WTC11 (cell line): ENCODE measurements around the gene SIPA1L3. TPM values are rescaled to one million over a fixed set of nuclear protein-coding genes. Genes with fewer than 3 reads are reported as not detected.

Experiments used
- ATAC-seq: fragments of 200-7000 bp; cut with Tn5 transposase; 2 replicates; pipeline ENCODE4 v1.10.0; 2021; ENCODE audit warnings: mild to moderate bottlenecking, moderate library complexity
- CTCF ChIA-PET: fragments of 300-600 bp; sonication (Branson Sonifier 250); formaldehyde crosslinking; loops from one replicate; lab custom pipeline; 2021; ENCODE audit warnings: antibody characterized with exemption; lab: Charles Lee
- POLR2A ChIA-PET: fragments of 350-600 bp; sonication (Branson Sonifier 250); formaldehyde crosslinking; loops from one replicate; lab custom pipeline; 2021; ENCODE audit warnings: antibody characterized with exemption; lab: Charles Lee
- DNase-seq: peaks from one replicate; pipeline ENCODE4 v3.0.0; 2021; ENCODE audit warnings: low spot score
- H3K27ac Mint-ChIP-seq: 2 replicates; pipeline ENCODE4 v1.8.0; 2021; ENCODE audit warnings: mixed read lengths
- H3K27me3 Mint-ChIP-seq: 2 replicates; pipeline ENCODE4 v1.8.0; 2021; ENCODE audit warnings: low read depth, mild to moderate bottlenecking, moderate library complexity, mixed read lengths
- H3K36me3 Mint-ChIP-seq: 2 replicates; pipeline ENCODE4 v1.8.0; 2021; ENCODE audit warnings: mixed read lengths
- H3K4me1 Mint-ChIP-seq: 2 replicates; pipeline ENCODE4 v1.8.0; 2022; ENCODE audit warnings: mixed read lengths
- H3K4me3 Mint-ChIP-seq: 2 replicates; pipeline ENCODE4 v1.8.0; 2021; ENCODE audit warnings: mild to moderate bottlenecking, moderate library complexity, mixed read lengths
- H3K9me3 Mint-ChIP-seq: 2 replicates; pipeline ENCODE4 v1.8.0; 2021; ENCODE audit warnings: mixed read lengths
- AFF4 ChIP-seq: sonication (generic); formaldehyde crosslinking; IDR thresholded peaks from 2 replicates; pipeline ENCODE4 v1.8.1; 2023; ENCODE audit warnings: mild to moderate bottlenecking, missing genetic modification reagents, borderline replicate concordance
- CBFB ChIP-seq: sonication (generic); formaldehyde crosslinking; IDR thresholded peaks from 2 replicates; pipeline ENCODE4 v1.8.1; 2022; ENCODE audit warnings: mild to moderate bottlenecking, low read depth, missing genetic modification reagents
- CREB1 ChIP-seq: sonication (generic); formaldehyde crosslinking; IDR thresholded peaks from 2 replicates; pipeline ENCODE4 v1.8.0; 2023; ENCODE audit warnings: mild to moderate bottlenecking, missing genetic modification reagents
- FOXP1 ChIP-seq: sonication (generic); formaldehyde crosslinking; IDR thresholded peaks from 2 replicates; pipeline ENCODE4 v1.8.0; 2022; ENCODE audit warnings: missing genetic modification reagents, mild to moderate bottlenecking, moderate library complexity, borderline replicate concordance
- GABPB1 ChIP-seq: sonication (generic); formaldehyde crosslinking; IDR thresholded peaks from 2 replicates; pipeline ENCODE4 v1.8.1; 2023; ENCODE audit warnings: mild to moderate bottlenecking, missing genetic modification reagents
- NR3C1 ChIP-seq: sonication (generic); formaldehyde crosslinking; conservative IDR thresholded peaks from 2 replicates; pipeline ENCODE4 v1.8.1; 2023; ENCODE audit warnings: low read depth, mild to moderate bottlenecking, missing genetic modification reagents
- SOX15 ChIP-seq: fragments of 250-450 bp; sonication (Bioruptor Pico); IDR thresholded peaks from 2 replicates; pipeline ENCODE4 v1.9.0; 2021; ENCODE audit warnings: mild to moderate bottlenecking
- TEAD4 ChIP-seq: sonication (generic); formaldehyde crosslinking; IDR thresholded peaks from 2 replicates; pipeline ENCODE4 v1.8.0; 2022; ENCODE audit warnings: mild to moderate bottlenecking, missing genetic modification reagents
- ZBTB43 ChIP-seq: sonication (generic); formaldehyde crosslinking; IDR thresholded peaks from 2 replicates; pipeline ENCODE4 v1.8.1; 2023; ENCODE audit warnings: mild to moderate bottlenecking, missing genetic modification reagents
- ZNF396 ChIP-seq: fragments of 250-450 bp; sonication (Bioruptor Pico); IDR thresholded peaks from 2 replicates; pipeline ENCODE4 v1.8.0; 2021; ENCODE audit warnings: mild to moderate bottlenecking, moderate library complexity, borderline replicate concordance
- ZNF416 ChIP-seq: fragments of 250-450 bp; sonication (Bioruptor Pico); IDR thresholded peaks from 2 replicates; pipeline ENCODE4 v1.9.0; 2021; ENCODE audit warnings: mild to moderate bottlenecking, inconsistent platforms
- ZNF423 ChIP-seq: fragments of 250-450 bp; sonication (Bioruptor Pico); IDR thresholded peaks from 2 replicates; pipeline ENCODE4 v2.1.2; 2022; ENCODE audit warnings: mild to moderate bottlenecking, moderate library complexity
- ZSCAN18 ChIP-seq: fragments of 250-450 bp; sonication (Bioruptor Pico); IDR thresholded peaks from 2 replicates; pipeline ENCODE4 v2.1.2; 2022; ENCODE audit warnings: mild to moderate bottlenecking, moderate library complexity
- total RNA-seq: library from RNA; stranded (reverse); gene quantifications from 3 replicates; pipeline ENCODE4 v1.2.3, GENCODE V29; 2021
- TF ChIP-seq, protein P1 (sequence below): fragments of 250-450 bp; sonication (Bioruptor Pico); IDR thresholded peaks from 2 replicates; pipeline ENCODE4 v1.9.0; 2021; ENCODE audit warnings: moderate library complexity, mild to moderate bottlenecking, inconsistent platforms, borderline replicate concordance
- TF ChIP-seq, protein P2 (sequence below): sonication (generic); formaldehyde crosslinking; IDR thresholded peaks from 2 replicates; pipeline ENCODE4 v1.8.0; 2022; ENCODE audit warnings: mild to moderate bottlenecking, missing genetic modification reagents
- TF ChIP-seq, protein P3 (sequence below): fragments of 250-450 bp; sonication (Bioruptor Pico); conservative IDR thresholded peaks from 2 replicates; pipeline ENCODE4 v1.9.0; 2021; ENCODE audit warnings: mild to moderate bottlenecking
- TF ChIP-seq, protein P4 (sequence below): sonication (generic); formaldehyde crosslinking; IDR thresholded peaks from 2 replicates; pipeline ENCODE4 v1.8.1; 2023; ENCODE audit warnings: mild to moderate bottlenecking, missing genetic modification reagents, moderate library complexity
- TF ChIP-seq, protein P5 (sequence below): fragments of 200-600 bp; IDR thresholded peaks from 2 replicates; pipeline ENCODE4 v1.8.0; 2022; ENCODE audit warnings: antibody characterized with exemption

SIPA1L3 gene
- total RNA-seq, 1 experiment from 2014 or later = 41.5 TPM

DNA sequence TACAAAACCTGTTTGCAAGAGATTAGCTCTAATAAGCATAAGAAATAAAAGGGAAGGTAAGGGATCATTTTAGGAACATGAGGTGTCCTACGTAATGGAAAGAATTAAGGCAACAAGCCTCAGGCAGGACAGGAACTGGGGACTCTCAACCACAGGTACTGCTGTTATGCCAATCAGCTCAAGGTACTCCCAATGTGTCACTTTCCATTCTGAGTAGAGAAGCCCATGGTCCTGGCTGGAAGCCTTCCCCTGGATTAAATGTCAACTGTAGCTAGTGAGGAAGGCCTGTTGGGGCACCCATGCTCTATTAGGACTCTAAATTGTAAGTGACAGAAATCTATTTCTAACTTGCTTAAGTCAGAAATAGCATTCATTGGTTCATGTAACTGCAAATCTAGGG, 182.4 kb downstream of the SIPA1L3 start:
- no peak for DNase-seq
- Mint-ChIP-seq H3K36me3 (peaks cover 7% of the 10 kb centered on the region; the same call in 1 of the 2 replicates), H3K4me1 (no peaks in the 10 kb centered on the region), H3K4me3 (no peak overlapping the region), H3K9me3 (no peaks in the 10 kb centered on the region), H3K27ac (no peak overlapping the region), H3K27me3 (no peaks in the 10 kb centered on the region)
- CTCF ChIA-PET = interaction anchor here (0.6 to 1.9 kb wide), 2 partner anchors 16 to 188 kb away, joined by 3 to 11 read pairs; no protein-coding TSS in a partner anchor
- TF ChIP-seq, protein P1, sequence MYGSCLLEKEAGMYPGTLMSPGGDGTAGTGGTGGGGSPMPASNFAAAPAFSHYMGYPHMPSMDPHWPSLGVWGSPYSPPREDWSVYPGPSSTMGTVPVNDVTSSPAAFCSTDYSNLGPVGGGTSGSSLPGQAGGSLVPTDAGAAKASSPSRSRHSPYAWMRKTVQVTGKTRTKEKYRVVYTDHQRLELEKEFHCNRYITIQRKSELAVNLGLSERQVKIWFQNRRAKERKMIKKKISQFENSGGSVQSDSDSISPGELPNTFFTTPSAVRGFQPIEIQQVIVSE (CRISPR knock-in tag) = no peak
- TF ChIP-seq AFF4 (CRISPR knock-in tag) (no peak), NR3C1 (no peak), TEAD4 (CRISPR knock-in tag) (no peak), SOX15 (CRISPR knock-in tag) (no peak), ZNF396 (CRISPR knock-in tag) (no peak)
- TF ChIP-seq, protein P2, sequence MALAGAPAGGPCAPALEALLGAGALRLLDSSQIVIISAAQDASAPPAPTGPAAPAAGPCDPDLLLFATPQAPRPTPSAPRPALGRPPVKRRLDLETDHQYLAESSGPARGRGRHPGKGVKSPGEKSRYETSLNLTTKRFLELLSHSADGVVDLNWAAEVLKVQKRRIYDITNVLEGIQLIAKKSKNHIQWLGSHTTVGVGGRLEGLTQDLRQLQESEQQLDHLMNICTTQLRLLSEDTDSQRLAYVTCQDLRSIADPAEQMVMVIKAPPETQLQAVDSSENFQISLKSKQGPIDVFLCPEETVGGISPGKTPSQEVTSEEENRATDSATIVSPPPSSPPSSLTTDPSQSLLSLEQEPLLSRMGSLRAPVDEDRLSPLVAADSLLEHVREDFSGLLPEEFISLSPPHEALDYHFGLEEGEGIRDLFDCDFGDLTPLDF = no peak
- TF ChIP-seq, protein P3, sequence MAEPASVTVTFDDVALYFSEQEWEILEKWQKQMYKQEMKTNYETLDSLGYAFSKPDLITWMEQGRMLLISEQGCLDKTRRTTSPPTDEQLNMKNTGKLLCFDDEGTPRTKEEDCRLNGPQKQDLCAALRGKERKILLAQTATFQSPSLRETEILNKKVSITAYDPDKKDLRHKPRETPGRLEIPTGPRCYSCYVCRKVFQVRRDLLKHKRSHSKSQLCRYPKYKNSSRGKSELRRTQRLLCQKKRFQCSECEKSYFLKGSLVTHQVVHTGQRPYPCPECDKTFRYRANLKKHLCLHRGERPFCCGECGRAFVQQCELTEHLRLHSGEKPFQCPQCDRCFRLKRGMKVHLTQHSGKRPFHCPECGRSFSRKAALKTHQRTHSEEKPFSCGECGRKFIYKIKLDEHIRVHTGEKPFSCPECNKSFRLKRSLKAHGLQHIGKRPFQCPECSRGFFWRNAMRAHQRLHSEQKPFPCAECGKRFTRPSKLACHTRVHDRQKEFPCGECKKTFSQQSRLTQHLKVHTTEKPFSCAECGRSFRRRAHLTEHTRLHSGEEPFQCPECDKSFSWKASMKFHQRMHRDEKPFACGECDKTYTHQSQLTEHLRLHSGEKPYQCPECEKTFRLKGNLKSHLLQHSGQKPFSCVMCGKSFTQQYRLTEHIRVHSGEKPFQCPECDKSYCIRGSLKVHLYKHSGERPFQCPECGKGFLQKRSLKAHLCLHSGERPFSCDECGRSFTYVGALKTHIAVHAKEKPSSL (CRISPR knock-in tag) = no peak
- TF ChIP-seq, protein P4, sequence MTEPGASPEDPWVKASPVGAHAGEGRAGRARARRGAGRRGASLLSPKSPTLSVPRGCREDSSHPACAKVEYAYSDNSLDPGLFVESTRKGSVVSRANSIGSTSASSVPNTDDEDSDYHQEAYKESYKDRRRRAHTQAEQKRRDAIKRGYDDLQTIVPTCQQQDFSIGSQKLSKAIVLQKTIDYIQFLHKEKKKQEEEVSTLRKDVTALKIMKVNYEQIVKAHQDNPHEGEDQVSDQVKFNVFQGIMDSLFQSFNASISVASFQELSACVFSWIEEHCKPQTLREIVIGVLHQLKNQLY (CRISPR knock-in tag) = no peak
- POLR2A ChIA-PET = no interaction called here
- ATAC-seq = no peak

DNA sequence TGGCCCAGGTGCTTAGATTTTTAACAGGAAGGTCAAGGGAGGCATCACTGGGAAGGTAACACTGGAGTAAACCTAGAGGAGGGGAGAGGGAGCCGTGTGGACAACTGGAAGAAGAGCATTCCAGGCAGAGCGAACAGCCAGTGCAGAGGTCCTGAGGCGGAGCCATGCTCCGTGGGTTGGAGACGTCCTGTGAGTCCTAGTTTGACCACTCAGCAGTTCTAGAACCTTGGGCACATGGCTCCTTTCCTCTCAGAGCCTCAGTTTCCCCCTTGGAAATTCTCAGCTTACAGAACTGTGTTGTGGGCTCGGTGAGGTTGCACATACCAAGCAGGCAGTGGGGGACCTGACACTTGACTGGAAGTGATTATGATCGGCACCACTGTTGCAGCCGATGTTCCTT, 186.1 kb downstream of the SIPA1L3 start:
- H3K9me3 Mint-ChIP-seq = no peaks in the 10 kb centered on the region
- ChIA-PET CTCF (interaction anchor here (1.0 kb wide), 1 partner anchor 186 kb away, joined by 3 read pairs; the partner anchor contains the start of genes SIPA1L3 and WDR87), POLR2A (interaction anchor here (0.6 kb wide), 1 partner anchor 12 kb away, joined by 3 read pairs; no protein-coding TSS in a partner anchor)
- no peaks in the 10 kb centered on the region for H3K27me3 Mint-ChIP-seq
- no peak for TF ChIP-seq ZBTB43
- TF ChIP-seq ZNF423 = no peak
- TF ChIP-seq, protein P2 = no peak
- TF ChIP-seq CBFB (CRISPR knock-in tag) = no peak
- TF ChIP-seq FOXP1 (CRISPR knock-in tag) = no peak
- no peak for TF ChIP-seq ZSCAN18
- no peak for TF ChIP-seq CREB1 (CRISPR knock-in tag)
- no peak for TF ChIP-seq ZNF396 (CRISPR knock-in tag)
- TF ChIP-seq GABPB1 (CRISPR knock-in tag) = no peak
- TF ChIP-seq ZNF416 (CRISPR knock-in tag) = no peak
- TF ChIP-seq, protein P5, sequence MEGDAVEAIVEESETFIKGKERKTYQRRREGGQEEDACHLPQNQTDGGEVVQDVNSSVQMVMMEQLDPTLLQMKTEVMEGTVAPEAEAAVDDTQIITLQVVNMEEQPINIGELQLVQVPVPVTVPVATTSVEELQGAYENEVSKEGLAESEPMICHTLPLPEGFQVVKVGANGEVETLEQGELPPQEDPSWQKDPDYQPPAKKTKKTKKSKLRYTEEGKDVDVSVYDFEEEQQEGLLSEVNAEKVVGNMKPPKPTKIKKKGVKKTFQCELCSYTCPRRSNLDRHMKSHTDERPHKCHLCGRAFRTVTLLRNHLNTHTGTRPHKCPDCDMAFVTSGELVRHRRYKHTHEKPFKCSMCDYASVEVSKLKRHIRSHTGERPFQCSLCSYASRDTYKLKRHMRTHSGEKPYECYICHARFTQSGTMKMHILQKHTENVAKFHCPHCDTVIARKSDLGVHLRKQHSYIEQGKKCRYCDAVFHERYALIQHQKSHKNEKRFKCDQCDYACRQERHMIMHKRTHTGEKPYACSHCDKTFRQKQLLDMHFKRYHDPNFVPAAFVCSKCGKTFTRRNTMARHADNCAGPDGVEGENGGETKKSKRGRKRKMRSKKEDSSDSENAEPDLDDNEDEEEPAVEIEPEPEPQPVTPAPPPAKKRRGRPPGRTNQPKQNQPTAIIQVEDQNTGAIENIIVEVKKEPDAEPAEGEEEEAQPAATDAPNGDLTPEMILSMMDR = no peak
- no peak for DNase-seq
- H3K4me1 Mint-ChIP-seq = no peaks in the 10 kb centered on the region
- peaks cover 7% of the 10 kb centered on the region; the same call in 1 of the 2 replicates for H3K36me3 Mint-ChIP-seq
- ATAC-seq = no peak
- no peak overlapping the region for H3K27ac Mint-ChIP-seq
- H3K4me3 Mint-ChIP-seq = no peak overlapping the region
